Loucy (cell line): ENCODE results near the gene TLL1.

Experiments
- H2AFZ ChIP-seq: fragments of 200-600 bp; sonication (generic); 2 replicates; pipeline ENCODE4 v1.6.0; 2016; ENCODE audit warnings: antibody characterized with exemption, mild to moderate bottlenecking, low read length, moderate library complexity
- H3F3A ChIP-seq: fragments of 200-600 bp; 2 replicates; pipeline ENCODE4 v1.6.0; 2016; ENCODE audit warnings: antibody characterized with exemption, low read depth, mild to moderate bottlenecking
- H3K27me3 ChIP-seq: fragments of 200-600 bp; sonication (generic); 2 replicates; pipeline ENCODE4 v1.6.1; 2014; ENCODE audit warnings: low read length, mild to moderate bottlenecking; ENCODE audit not compliant: insufficient read depth, poor library complexity, severe bottlenecking
- H3K36me3 ChIP-seq: fragments of 200-600 bp; sonication (generic); 2 replicates; pipeline ENCODE4 v1.6.1; 2016; ENCODE audit warnings: low read length; ENCODE audit not compliant: insufficient read depth
- H3K4me1 ChIP-seq: fragments of 200-600 bp; sonication (generic); 2 replicates; pipeline ENCODE4 v1.5.1; 2014; ENCODE audit warnings: low read length, mild to moderate bottlenecking; ENCODE audit not compliant: insufficient read depth, poor library complexity, severe bottlenecking
- H3K4me2 ChIP-seq: fragments of 200-600 bp; sonication (generic); 2 replicates; pipeline ENCODE4 v1.6.0; 2014; ENCODE audit warnings: antibody characterized with exemption, low read length, low read depth, mild to moderate bottlenecking; ENCODE audit not compliant: poor library complexity, severe bottlenecking
- H3K4me3 ChIP-seq: fragments of 200-600 bp; sonication (generic); 2 replicates; pipeline ENCODE4 v1.5.1; 2014; ENCODE audit warnings: low read length, mild to moderate bottlenecking, mixed read lengths; ENCODE audit not compliant: poor library complexity, severe bottlenecking
- H3K79me2 ChIP-seq: fragments of 200-600 bp; sonication (generic); 2 replicates; pipeline ENCODE4 v1.6.1; 2014; ENCODE audit warnings: low read length; ENCODE audit not compliant: insufficient read depth
- H3K9ac ChIP-seq: fragments of 200-600 bp; sonication (generic); 2 replicates; pipeline ENCODE4 v1.6.0; 2014; ENCODE audit warnings: mild to moderate bottlenecking, low read depth, low read length, moderate library complexity; ENCODE audit not compliant: poor library complexity, severe bottlenecking
- H3K9me2 ChIP-seq: fragments of 200-600 bp; sonication (generic); replicated peaks from 2 replicates; pipeline ENCODE4 v1.6.1; 2016; ENCODE audit warnings: low read depth, low read length, mixed read lengths
- H3K9me3 ChIP-seq: fragments of 200-600 bp; sonication (generic); 2 replicates; pipeline ENCODE4 v1.6.1; 2014; ENCODE audit warnings: mild to moderate bottlenecking, antibody characterized with exemption, low read length, low read depth; ENCODE audit not compliant: insufficient read depth
- H4K20me1 ChIP-seq: fragments of 200-600 bp; sonication (generic); 2 replicates; pipeline ENCODE4 v1.6.0; 2014; ENCODE audit warnings: antibody characterized with exemption, low read length, mild to moderate bottlenecking; ENCODE audit not compliant: insufficient read depth, poor library complexity, severe bottlenecking
- CTCF ChIP-seq: fragments of 200-600 bp; sonication (generic); conservative IDR thresholded peaks from 2 replicates; pipeline ENCODE4 v1.5.1; 2014; ENCODE audit warnings: mild to moderate bottlenecking, antibody characterized with exemption, low read length
- EZH2phosphoT487 ChIP-seq: fragments of 200-600 bp; IDR thresholded peaks from 2 replicates; pipeline ENCODE4 v1.6.1; 2018; ENCODE audit warnings: antibody characterized with exemption, mild to moderate bottlenecking, moderate library complexity, borderline replicate concordance

Gene TLL1

GRCh38 chr4:166128403-166128802 lies 255.4 kb downstream of the TLL1 start:
- Histone ChIP-seq H3K4me2 (no peak overlapping the region), H3K4me3 (no peak overlapping the region)

GRCh38 chr4:166134285-166134684 lies 261.2 kb downstream of the TLL1 start:
- no peaks in the 10 kb centered on the region for H3K4me1 ChIP-seq
- no peaks in the 10 kb centered on the region for H3K9me3 ChIP-seq
- no peak overlapping the region for H2AFZ ChIP-seq
- no peaks in the 10 kb centered on the region for H3F3A ChIP-seq
- no peaks in the 10 kb centered on the region for H3K9me2 ChIP-seq
- H3K9ac ChIP-seq = no peak overlapping the region
- H3K27me3 ChIP-seq = peaks cover 18% of the 10 kb centered on the region
- no peak for TF ChIP-seq EZH2phosphoT487
- no peak for TF ChIP-seq CTCF
- no peak overlapping the region for H3K4me3 ChIP-seq
- H4K20me1 ChIP-seq = no peaks in the 10 kb centered on the region
- H3K36me3 ChIP-seq = no peaks in the 10 kb centered on the region
- no peak overlapping the region for H3K4me2 ChIP-seq
- no peaks in the 10 kb centered on the region for H3K79me2 ChIP-seq

More at GRCh38 chr4:166128403-166128802, 255.4 kb downstream of the TLL1 start:
- no peak overlapping the region for H2AFZ ChIP-seq
- no peaks in the 10 kb centered on the region for H3K4me1 ChIP-seq
- H3K79me2 ChIP-seq = no peaks in the 10 kb centered on the region
- no peaks in the 10 kb centered on the region for H3K36me3 ChIP-seq
- no peak for TF ChIP-seq CTCF
- no peaks in the 10 kb centered on the region for H3K27me3 ChIP-seq
- no peaks in the 10 kb centered on the region for H3K9me2 ChIP-seq
- no peaks in the 10 kb centered on the region for H3F3A ChIP-seq
- no peaks in the 10 kb centered on the region for H3K9me3 ChIP-seq
- H4K20me1 ChIP-seq = no peaks in the 10 kb centered on the region
- no peak overlapping the region for H3K9ac ChIP-seq

GRCh38 chr4:166140951-166141350 lies 267.9 kb downstream of the TLL1 start:
- Histone ChIP-seq H3K9ac (no peak overlapping the region), H3K9me3 (no peaks in the 10 kb centered on the region), H3K9me2 (no peaks in the 10 kb centered on the region), H3K4me2 (no peak overlapping the region), H2AFZ (no peak overlapping the region), H3K36me3 (no peaks in the 10 kb centered on the region), H3F3A (no peaks in the 10 kb centered on the region), H3K27me3 (peaks cover 70% of the 10 kb centered on the region), H3K4me3 (no peak overlapping the region), H4K20me1 (no peaks in the 10 kb centered on the region), H3K79me2 (no peaks in the 10 kb centered on the region), H3K4me1 (no peaks in the 10 kb centered on the region)
- TF ChIP-seq CTCF (no peak), EZH2phosphoT487 (no peak)
